Breast epithelium (tissue), 3 donors: ENCODE data around the gene METTL18.

Experiments
- POLR2A ChIP-seq: fragments of 450-650 bp; IDR thresholded peaks from one replicate; pipeline ENCODE4 v1.6.1; 2016; ENCODE audit warnings: antibody characterized with exemption, mild to moderate bottlenecking, moderate library complexity
- POLR2AphosphoS5 ChIP-seq, 3 donors: sonication (generic); formaldehyde crosslinking; IDR thresholded peaks; one replicate each; pipeline ENCODE4 v1.6.1; 2017; ENCODE audit warnings: antibody characterized with exemption in 3 of 3
- TF ChIP-seq, protein P1 (sequence below), 3 donors: fragments of 450-650 bp; IDR thresholded peaks; one replicate each; pipeline ENCODE4 v1.5.1; 2016 to 2017; ENCODE audit warnings: antibody characterized with exemption in 3 of 3, mild to moderate bottlenecking in 3 of 3, moderate library complexity in 3 of 3

DNA sequence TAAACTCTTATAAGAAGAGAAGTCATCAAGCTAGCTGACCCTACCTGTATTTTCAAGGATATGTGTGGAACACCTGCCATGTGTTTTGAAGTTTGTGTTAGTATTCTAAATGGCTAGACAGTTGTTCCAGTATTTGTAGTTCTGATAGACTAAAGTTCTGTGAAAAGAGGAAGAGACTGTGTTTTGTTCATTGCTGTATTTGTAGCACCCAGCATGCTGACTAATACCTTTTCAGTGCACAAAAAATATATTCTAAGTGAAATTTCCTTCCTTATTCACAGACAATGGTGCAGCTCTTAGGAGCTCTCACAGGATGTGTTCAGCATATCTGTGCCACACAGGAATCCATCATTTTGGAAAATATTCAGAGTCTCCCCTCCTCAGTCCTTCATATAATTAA lies 8.2 kb upstream of the METTL18 start:
- TF ChIP-seq, protein P1, sequence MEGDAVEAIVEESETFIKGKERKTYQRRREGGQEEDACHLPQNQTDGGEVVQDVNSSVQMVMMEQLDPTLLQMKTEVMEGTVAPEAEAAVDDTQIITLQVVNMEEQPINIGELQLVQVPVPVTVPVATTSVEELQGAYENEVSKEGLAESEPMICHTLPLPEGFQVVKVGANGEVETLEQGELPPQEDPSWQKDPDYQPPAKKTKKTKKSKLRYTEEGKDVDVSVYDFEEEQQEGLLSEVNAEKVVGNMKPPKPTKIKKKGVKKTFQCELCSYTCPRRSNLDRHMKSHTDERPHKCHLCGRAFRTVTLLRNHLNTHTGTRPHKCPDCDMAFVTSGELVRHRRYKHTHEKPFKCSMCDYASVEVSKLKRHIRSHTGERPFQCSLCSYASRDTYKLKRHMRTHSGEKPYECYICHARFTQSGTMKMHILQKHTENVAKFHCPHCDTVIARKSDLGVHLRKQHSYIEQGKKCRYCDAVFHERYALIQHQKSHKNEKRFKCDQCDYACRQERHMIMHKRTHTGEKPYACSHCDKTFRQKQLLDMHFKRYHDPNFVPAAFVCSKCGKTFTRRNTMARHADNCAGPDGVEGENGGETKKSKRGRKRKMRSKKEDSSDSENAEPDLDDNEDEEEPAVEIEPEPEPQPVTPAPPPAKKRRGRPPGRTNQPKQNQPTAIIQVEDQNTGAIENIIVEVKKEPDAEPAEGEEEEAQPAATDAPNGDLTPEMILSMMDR (IDR thresholded peaks at IDR 0.05): no peak
- no peak for TF ChIP-seq POLR2AphosphoS5 (IDR thresholded peaks at IDR 0.05)
- TF ChIP-seq POLR2A: no peak
